HG03378 (cell line): ENCODE data around the gene IL13RA2.

Source experiments
- ATAC-seq: cut with Tn5 transposase; IDR thresholded peaks from one replicate; pipeline ENCODE4 v1.9.1; 2021; ENCODE audit warnings: mild to moderate bottlenecking, moderate library complexity; ENCODE audit not compliant: unreplicated experiment

Gene IL13RA2, protein sequence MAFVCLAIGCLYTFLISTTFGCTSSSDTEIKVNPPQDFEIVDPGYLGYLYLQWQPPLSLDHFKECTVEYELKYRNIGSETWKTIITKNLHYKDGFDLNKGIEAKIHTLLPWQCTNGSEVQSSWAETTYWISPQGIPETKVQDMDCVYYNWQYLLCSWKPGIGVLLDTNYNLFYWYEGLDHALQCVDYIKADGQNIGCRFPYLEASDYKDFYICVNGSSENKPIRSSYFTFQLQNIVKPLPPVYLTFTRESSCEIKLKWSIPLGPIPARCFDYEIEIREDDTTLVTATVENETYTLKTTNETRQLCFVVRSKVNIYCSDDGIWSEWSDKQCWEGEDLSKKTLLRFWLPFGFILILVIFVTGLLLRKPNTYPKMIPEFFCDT

DNA sequence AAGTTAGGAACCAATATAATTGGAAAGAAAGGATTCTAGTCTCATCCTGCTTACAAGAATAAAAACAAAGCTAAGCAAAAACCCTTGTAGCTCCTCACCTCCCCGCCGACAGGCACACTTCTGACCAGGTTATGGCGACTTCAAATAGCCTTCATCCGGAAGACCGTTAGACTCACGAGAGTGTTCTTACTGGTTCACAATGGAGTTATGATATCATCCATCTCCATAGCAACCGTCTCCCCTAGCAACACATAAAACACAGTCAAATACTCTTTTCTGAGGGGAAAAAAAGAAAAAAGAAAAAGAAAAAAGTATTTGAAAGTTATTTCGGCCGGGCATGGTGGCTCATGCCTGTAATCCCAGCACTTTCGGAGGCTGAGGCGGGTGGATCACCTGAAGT lies at the start of gene IL13RA2:
Gene IL13RA2, minus strand, starts transcription at position 162 of the 400 bp plus-strand sequence. CDS start 347 bp downstream, outside the sequence.
- no peak for ATAC-seq

DNA sequence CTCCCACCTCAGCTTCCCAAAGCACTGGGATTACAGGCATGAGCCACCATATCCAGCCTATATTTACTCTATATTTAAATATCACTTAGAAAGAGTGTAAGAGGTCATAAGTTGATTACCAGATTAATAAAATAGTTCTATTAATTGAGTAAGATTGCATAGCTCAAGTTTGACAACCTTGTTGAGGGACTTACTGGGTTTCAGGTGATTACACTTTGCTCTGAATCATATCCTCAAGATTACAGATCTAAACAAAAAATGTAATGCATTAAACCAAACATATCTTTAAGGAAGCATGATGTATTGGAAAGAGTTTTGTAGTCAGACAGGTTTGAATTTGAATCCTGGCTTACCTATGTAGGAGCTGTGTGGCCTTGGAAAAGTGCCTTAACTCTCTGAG lies 47.9 kb upstream of the IL13RA2 start:
- no peak for ATAC-seq

DNA sequence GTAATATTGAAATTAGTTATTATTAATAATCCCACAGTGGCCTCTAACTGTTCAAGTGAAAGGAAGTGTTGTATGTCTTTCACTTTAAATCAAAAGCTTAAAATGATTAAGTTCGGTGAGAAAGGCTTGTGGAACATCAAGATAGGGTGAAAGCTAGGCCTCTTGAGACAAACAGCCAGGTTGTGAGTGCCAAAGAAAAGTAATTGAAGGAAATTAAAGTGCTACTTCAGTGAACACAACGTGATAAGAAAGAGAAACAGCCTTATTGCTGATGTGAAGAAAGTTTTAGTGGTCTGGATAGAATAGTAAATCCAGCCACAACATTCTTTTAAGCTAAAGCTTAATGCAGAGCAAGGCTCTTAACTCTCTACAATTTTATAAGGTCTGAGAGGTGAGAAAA lies 42.6 kb upstream of the IL13RA2 start:
- ATAC-seq, result no peak

DNA sequence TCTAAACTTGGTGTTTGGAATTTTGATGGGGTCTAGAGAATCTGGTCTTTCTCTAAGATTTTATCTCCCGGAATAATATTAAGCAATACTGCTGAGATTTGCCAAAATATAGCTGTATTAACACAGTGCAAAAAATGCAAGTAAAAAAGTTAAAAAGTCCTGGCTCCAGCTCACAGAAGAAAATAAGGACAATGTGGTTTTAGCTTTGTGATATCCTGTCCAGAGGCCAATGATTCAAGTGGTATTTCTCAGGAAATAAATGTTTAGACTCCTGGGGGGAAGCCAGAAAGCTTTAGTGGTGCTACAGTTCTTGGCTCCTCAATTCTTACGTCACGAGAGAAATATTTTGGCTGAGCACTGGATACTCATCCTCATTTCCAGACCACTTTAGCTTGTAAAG lies 40.9 kb upstream of the IL13RA2 start:
- no peak for ATAC-seq

DNA sequence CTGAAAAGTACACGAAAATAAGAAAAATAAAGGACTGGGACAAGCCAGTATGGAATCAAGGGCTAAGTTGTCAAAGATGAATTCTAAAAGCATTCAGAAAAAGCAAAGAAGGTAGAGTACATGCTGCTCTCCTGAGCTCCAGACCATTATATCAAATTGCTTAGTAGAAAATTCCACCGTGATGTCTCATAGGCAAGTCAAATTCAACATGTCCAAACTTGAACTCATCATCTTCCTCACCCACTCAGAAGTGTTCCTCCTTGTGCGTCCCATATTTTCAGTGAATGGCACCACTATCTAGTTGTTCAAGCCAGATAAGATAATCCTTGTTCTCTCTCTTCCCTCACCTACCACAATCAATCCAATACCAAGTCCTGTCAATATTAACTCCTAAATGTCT lies 37.5 kb upstream of the IL13RA2 start:
- ATAC-seq, result no peak

DNA sequence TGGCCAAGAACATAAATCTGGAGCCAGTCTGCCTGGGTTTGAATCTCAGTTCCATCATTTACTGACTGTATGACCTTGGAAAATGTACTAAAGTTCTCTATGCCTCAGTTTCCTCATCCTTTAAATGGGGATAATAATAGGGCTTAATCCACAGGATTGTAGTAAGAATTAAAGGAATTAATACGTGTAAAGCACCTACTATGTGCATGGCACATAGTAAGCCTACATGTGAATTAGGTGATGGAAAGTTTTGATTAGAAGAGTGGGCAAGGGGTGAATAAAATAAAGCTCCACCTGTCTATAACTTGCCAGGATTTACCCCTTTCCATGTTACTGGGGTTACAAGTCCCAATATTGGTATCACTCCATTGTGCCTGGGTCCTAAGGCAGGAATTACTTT lies 35.8 kb upstream of the IL13RA2 start:
- ATAC-seq, result no peak

DNA sequence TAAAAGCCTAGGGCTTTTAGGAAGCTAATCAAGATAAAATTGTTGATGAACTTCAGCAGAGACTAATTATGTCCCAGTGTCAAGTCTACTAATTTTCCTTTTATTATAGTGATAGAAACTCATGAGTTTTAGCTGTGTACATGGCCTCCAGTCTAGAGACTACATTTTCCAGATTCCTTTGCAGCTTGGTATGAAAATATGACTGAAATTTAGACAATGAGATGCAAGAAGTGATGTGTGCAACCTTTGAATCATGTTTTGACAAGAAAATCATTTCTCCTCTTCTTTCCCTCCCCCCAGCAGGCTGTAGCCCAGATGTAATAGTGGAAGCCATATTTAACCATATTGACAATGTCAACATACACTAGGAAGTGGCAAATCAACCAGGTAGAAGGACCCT lies 30.3 kb upstream of the IL13RA2 start:
- ATAC-seq, result no peak

DNA sequence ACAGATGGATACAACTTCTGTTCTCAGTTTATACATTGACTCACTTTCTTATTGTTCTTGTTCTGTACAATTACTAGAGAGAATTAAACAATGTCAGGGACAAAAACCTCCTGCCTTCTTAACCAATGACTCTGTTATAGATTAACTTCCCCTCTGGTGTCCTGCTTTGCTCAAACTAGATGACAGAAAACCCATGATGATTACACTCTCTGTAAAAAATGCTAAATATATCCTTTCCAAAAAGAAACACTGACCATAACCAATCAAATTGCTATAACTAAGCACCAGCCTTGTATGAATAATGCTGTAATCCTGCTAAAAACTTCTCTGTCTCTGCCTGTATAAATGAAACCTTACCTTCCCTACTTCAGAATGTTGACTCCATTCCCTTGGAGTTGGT lies 29.8 kb upstream of the IL13RA2 start:
- no peak for ATAC-seq

DNA sequence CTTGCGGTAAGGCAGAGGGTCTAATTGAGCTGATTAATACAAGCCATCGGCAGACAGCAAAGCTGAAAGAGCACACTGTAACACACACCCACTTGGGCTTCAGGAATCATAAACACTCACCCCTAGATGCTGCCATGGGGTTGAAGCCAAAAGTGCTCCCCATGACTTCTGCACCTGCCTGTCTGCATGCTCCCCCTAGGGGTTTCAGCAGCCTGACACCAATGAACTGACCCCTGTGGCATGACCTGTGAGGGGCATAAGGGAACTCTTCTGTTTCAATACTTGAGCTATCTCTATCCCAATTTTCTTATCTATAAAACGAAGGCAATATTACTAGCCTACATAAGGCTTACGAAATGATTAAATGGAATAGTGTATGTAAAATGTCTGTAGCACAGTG lies 23.0 kb upstream of the IL13RA2 start:
- no peak for ATAC-seq

DNA sequence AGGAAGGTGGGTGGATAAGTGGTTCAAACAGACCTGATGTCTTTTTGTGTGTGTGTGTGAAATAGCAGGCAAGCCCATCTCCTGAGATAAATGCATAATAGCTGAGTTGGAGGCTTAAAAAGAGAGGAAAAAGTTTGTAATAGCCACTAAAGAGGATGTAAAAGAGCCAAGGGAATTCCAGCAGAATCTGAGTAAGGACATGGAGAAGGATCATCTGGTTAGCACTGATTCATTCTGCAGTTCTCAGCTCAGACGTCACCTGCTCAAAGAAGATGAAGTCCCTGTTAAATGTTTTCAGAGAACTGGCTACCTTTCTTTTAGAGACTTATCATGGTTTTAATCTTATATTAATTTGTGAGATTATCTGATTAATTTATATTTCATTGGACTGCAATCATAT lies 21.0 kb upstream of the IL13RA2 start:
- no peak for ATAC-seq

DNA sequence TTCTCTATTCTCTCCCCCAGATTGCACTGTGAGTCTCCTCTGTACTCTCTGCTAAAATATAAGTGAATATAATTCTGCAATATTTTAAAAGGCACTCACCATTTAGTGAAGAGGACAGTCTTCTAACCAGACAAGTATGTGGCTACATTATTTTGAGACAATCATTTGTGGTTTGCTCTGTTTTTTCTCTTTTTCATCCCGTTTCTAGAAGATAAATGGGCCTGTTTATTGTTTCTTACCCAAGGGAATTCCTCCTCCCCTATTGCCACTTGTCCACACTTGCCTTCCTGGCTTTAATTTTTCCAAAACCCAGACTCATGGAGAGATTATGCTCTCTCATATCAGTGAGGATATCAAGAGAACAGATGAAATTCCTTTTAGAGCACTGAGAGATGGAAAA lies 18.6 kb upstream of the IL13RA2 start:
- ATAC-seq, result no peak

DNA sequence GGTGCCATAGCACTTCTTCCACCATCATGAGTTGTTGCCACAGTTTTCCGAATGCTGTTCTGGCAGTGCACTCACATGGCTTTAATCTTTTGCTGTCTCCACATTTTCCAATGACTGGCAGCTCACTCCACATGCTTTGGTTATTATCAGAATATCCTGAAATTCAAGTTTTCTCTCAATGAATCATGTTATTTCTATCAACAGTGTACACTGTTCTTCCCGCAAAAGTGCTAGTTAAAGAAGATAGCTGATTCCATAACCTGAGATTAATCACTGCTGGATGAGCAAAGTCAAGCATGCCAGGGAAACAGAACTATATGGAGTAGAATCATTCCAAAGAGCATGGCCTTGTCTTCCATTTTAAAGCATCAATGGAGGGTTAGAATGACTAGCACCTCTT lies 14.6 kb upstream of the IL13RA2 start:
- no peak for ATAC-seq

DNA sequence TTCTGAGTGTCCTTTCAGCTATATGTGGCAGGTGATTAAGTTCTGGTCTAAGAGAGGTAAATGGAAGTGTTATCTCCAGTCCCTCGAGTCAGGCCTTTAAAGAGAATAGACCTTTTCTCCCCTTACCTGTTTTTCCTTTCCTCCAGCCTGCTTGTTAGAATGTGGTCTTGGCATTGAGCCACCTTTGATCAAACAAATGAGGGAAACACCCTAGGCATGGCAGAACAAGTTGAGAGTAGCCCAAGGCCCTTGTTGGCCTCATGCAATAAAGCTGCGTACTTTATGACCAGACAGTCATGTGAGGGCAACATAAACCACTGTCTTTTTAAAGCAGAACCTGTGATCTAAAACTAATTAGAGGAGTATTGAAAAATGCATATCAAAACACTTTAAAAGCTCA lies 13.2 kb upstream of the IL13RA2 start:
- no peak for ATAC-seq

DNA sequence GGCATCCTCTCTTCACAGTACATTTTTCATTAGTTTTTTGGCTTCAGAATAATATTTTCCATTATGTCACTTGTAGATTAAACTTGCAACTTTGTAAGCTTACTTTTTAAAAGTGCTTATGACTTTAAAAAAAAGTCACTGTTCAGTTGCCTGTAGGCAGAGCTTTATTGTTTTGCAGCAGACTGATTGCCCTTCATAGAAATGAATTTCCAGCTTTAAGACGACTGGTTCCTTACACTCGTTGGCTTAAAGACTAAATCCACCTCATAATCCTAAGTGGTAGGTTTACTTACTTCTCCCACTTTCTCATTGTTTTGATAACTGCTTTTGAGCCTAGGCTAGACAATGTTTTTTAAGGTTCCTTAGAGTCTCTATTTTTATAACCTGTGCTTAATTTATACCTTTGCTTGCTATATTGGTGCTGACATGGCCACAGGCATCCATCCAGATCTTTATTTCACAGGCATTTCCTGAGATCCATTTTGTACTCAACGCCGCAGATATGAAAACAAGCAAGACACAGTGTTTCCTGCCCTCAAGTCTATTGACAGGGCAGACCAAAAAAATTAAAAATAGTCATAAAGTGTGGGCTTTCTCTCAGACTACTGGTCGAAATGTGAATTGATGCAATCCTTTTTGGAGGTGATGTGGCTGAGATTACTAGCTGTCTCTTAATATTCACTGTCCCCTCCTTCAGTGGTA lies 12.6 kb upstream of the IL13RA2 start:
- ATAC-seq, result no peak

DNA sequence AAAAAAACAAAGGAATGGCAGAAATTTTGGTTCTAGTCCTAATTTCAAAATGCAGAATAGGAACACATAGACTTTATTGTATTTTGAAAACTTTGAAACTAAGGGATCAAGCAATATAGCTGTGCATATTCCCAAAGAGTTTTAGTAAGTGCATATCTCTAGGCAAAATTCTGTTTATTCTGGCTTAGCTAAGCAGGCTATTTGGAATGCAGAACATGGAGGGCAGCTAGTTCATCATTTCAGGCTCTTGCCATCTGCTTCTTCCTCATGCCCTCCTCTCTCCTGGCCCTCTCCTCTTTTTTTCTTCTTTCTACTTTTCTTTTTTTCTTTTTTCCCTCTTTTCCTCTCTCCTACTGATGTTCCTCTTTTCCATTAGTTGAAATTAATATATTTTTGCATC lies 12.0 kb upstream of the IL13RA2 start:
- no peak for ATAC-seq

DNA sequence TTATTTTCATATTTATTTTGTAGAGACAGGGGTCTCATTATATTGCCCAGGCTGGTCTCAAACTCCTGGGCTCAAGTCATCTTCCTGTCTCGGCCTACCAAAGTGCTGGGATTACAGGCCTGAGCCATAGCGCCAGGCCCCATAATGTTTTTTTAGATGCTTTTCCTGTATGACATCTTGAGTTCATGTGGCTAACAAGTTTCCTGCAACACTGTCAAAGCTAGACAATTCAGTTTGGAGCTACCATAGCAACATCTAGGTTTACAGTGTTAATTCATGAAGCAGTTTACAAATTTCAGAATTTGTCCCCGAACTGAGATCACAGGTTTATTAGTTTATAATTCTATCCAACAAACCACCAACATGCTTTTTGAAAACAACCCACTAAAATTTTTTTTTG lies 6.4 kb upstream of the IL13RA2 start:
- no peak for ATAC-seq

DNA sequence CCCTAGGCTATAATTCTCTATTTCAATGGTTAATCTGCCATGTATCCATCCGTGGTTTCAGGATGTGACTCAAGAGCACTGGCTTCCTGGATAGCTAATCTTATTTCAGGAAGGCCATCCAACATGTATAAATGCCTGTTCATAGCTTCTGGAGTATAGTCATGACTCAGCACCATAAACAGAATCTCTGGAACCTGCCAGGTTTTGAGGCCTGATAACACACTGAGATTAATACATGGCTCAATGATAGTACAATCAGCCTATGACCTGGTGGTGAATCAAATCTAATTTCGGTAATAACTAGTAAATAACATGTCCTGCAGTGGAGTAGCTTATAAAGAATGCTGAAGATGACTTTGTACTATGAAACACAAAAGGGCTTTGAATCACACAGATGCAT lies 5.7 kb upstream of the IL13RA2 start:
- ATAC-seq, result no peak

DNA sequence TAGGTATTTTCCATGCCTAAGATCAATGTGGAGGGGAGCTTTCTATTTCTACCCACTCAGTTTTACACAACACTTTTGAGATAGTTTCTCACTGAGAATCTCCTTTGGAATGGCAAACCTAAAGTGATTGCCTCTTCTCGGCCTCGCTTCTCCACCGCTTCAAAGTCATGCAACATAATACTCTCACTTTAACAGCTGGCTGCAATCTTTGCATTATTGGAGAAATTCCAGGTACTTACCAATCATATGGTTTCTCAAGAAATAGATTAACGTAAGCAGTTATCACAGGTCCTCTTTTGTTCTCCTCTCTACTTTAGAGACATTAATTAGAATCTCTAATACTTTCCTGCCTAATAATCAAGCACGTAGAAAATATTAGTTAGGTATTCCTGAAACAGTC lies 3.7 kb upstream of the IL13RA2 start:
- no peak for ATAC-seq

DNA sequence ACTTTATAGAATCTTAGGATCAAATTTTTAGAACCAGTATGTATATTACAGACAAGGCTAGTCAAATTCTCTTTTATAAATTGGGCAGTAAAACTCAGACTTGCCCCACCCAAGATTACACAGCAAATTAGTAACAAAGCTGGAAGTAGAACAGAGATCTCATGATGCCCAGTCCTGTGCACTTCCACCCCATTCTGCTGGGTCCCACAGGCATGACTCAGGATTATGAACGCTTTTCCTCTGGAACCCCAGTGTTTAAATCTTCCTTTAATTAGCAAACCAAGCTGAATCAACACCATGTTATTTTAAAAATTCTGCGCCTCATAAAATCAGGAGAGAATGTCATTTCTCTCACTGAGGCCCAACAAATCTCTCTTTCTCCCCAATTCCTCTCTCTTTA lies 1.5 kb upstream of the IL13RA2 start:
- no peak for ATAC-seq

DNA sequence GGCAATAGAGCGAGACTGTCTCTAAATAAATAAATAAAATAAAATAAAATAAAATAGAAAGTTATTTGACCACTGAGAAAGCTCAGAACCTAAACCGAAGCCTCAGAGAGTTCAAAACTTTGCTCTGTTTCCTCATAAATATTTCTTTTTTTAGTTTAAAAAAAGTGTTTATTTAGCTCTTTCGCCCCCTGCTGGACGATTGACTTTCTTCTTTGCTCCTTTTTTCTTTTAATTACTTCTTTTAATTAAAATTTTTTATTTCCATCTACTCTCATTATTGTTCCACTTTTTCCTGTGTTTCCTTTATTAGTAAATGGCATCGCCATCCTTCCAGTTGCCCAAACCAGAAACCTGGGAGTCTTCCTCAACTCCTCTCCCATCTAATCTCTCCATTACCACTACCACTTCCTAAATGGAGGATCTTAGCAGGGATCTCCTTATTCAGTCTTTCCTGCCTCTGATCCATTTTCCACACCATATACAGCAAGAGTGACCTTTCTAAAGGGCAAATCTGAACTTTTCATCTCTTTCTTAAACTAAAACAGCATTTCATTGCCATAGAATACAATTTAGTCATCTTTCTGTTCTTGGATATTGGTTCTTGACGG lies 728 bp upstream of the IL13RA2 start:
- ATAC-seq, result no peak

DNA sequence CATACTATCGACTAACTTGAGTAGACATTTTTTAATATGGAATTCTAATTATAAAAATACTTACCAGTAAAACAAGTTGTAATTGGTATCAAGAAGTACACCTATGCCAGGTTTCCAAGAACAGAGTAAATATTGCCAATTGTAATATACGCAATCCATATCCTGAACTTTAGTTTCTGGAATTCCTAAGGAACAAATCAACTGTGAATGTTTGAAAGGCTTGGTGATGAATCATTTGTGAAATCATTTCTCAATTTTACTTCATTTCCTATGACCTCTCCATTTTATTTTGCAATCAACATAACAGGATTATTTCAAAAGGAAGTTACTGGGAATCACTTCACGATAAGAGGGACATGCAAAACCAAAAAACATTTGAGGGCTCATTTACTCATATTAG lies 3.7 kb downstream of the IL13RA2 start:
- no peak for ATAC-seq

DNA sequence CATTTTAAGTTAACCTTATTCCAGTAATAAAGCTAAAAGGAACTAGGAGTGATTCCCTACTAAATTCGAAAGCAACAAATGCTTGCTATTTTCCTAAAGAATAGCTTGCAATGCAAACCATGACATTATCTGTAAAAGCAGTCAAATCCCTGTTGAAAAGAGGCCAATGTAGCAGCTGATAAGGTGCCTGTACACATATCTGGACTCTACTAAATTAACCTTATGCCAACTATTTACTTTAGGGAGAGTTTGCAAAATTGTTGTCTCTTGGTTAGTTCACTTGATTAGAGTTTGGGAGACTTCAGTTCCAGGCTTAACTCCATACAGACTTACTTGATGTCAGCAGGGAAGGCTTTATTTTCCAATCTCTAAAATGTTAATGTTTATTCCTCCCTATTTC lies 6.0 kb downstream of the IL13RA2 start:
- ATAC-seq, result no peak
